ENCODE measurements around the gene CDC123. TPM values are rescaled to one million over a fixed set of nuclear protein-coding genes. Genes with fewer than 3 reads are reported as not detected.

CDC123 gene
- total RNA-seq, 1 donor from 2014 or later, result 30.4 TPM

- intact Hi-C loops (cut with DNase I), result no loop called here
- peaks cover 5% of the 10 kb centered on the region for H3K4me1 ChIP-seq
- no peak overlapping the region for H3K27ac ChIP-seq
- H3K36me3 ChIP-seq, result peaks cover 0 to 36% of the 10 kb centered on the region in 2 donors
- no peaks in the 10 kb centered on the region for H3K9me3 ChIP-seq
- TF ChIP-seq POLR2A (IDR thresholded peaks at IDR 0.05) (no peak), POLR2AphosphoS5 (IDR thresholded peaks at IDR 0.05; ENCODE audit: insufficient read depth in 1 of 2, low read depth in 1 of 2) (no peak), CTCF (IDR thresholded peaks at IDR 0.05) (no peak)
- no peak for DNase-seq (ENCODE audit: extremely low spot score in 2 of 2)
- H3K4me3 ChIP-seq, result no peak overlapping the region
- no peaks in the 10 kb centered on the region for H3K27me3 ChIP-seq
Observed at GRCh38 chr10:12205082-12205481, 9.1 kb downstream of the CDC123 start.

- peaks cover 5% of the 10 kb centered on the region for H3K4me1 ChIP-seq
- no peak overlapping the region for H3K4me3 ChIP-seq
- no peaks in the 10 kb centered on the region for H3K27me3 ChIP-seq
- peaks cover 0 to 44% of the 10 kb centered on the region in 2 donors for H3K36me3 ChIP-seq
- no peaks in the 10 kb centered on the region for H3K9me3 ChIP-seq
- TF ChIP-seq POLR2AphosphoS5 (IDR thresholded peaks at IDR 0.05; ENCODE audit: insufficient read depth in 1 of 2, low read depth in 1 of 2) (no peak), POLR2A (IDR thresholded peaks at IDR 0.05) (no peak), CTCF (IDR thresholded peaks at IDR 0.05) (no peak)
- no peak overlapping the region for H3K27ac ChIP-seq
- no peak for DNase-seq (ENCODE audit: extremely low spot score in 2 of 2)
- intact Hi-C loops (cut with DNase I), result no loop called here
Observed at GRCh38 chr10:12207114-12207513, 11.1 kb downstream of the CDC123 start.

- intact Hi-C loops (cut with DNase I), result no loop called here
- TF ChIP-seq POLR2AphosphoS5 (IDR thresholded peaks at IDR 0.05; ENCODE audit: insufficient read depth in 1 of 2, low read depth in 1 of 2) (no peak), POLR2A (IDR thresholded peaks at IDR 0.05) (no peak), CTCF (IDR thresholded peaks at IDR 0.05) (no peak)
- Histone ChIP-seq H3K9me3 (no peaks in the 10 kb centered on the region), H3K27me3 (no peaks in the 10 kb centered on the region), H3K27ac (no peak overlapping the region), H3K4me3 (no peak overlapping the region), H3K4me1 (peaks cover 3% of the 10 kb centered on the region), H3K36me3 (peaks cover 0 to 31% of the 10 kb centered on the region in 2 donors)
- no peak for DNase-seq (ENCODE audit: extremely low spot score in 2 of 2)
Observed at GRCh38 chr10:12208460-12208859, 12.5 kb downstream of the CDC123 start.

GRCh38 chr10:12212454-12212853 lies 16.5 kb downstream of the CDC123 start:
- no peak overlapping the region for H3K4me3 ChIP-seq
- H3K27ac ChIP-seq, result no peak overlapping the region
- TF ChIP-seq CTCF (IDR thresholded peaks at IDR 0.05), result no peak
- no peak for TF ChIP-seq POLR2A (IDR thresholded peaks at IDR 0.05)
- TF ChIP-seq POLR2AphosphoS5 (IDR thresholded peaks at IDR 0.05; ENCODE audit: insufficient read depth in 1 of 2, low read depth in 1 of 2), result no peak
- H3K9me3 ChIP-seq, result no peaks in the 10 kb centered on the region
- H3K36me3 ChIP-seq, result peaks cover 0 to 37% of the 10 kb centered on the region in 2 donors
- intact Hi-C loops (cut with DNase I), result no loop called here
- H3K27me3 ChIP-seq, result no peaks in the 10 kb centered on the region
- peaks cover 14% of the 10 kb centered on the region for H3K4me1 ChIP-seq
- no peak for DNase-seq (ENCODE audit: extremely low spot score in 2 of 2)

GRCh38 chr10:12213621-12214020 lies 17.6 kb downstream of the CDC123 start:
- H3K27ac ChIP-seq, result no peak overlapping the region
- DNase-seq (ENCODE audit: extremely low spot score in 2 of 2), result no peak
- no peaks in the 10 kb centered on the region for H3K27me3 ChIP-seq
- peaks cover 14% of the 10 kb centered on the region for H3K4me1 ChIP-seq
- intact Hi-C loops (cut with DNase I), result no loop called here
- TF ChIP-seq POLR2AphosphoS5 (IDR thresholded peaks at IDR 0.05; ENCODE audit: insufficient read depth in 1 of 2, low read depth in 1 of 2) (no peak), POLR2A (IDR thresholded peaks at IDR 0.05) (no peak), CTCF (IDR thresholded peaks at IDR 0.05) (no peak)
- no peaks in the 10 kb centered on the region for H3K9me3 ChIP-seq
- peaks cover 0 to 44% of the 10 kb centered on the region in 2 donors for H3K36me3 ChIP-seq
- H3K4me3 ChIP-seq, result no peak overlapping the region

Data from vagina (tissue), 2 donors.